Measurements from ENCODE around the gene SEPTIN1.
"Not testable (repeated sequence)": the region's sequence is repeated elsewhere in the genome, so short reads cannot be mapped to it uniquely, and the experiment has no call there.

Gene SEPTIN1

GRCh38 chr16:30399435-30400186, 17.2 kb upstream of the SEPTIN1 start:
- TF ChIP-seq, protein P1, sequence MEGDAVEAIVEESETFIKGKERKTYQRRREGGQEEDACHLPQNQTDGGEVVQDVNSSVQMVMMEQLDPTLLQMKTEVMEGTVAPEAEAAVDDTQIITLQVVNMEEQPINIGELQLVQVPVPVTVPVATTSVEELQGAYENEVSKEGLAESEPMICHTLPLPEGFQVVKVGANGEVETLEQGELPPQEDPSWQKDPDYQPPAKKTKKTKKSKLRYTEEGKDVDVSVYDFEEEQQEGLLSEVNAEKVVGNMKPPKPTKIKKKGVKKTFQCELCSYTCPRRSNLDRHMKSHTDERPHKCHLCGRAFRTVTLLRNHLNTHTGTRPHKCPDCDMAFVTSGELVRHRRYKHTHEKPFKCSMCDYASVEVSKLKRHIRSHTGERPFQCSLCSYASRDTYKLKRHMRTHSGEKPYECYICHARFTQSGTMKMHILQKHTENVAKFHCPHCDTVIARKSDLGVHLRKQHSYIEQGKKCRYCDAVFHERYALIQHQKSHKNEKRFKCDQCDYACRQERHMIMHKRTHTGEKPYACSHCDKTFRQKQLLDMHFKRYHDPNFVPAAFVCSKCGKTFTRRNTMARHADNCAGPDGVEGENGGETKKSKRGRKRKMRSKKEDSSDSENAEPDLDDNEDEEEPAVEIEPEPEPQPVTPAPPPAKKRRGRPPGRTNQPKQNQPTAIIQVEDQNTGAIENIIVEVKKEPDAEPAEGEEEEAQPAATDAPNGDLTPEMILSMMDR (conservative IDR thresholded peaks at IDR 0.05; ENCODE audit: low read length), result no peak
- no peak for DNase-seq (ENCODE audit: low read depth)

GRCh38 chr16:30398661-30399434, 16.5 kb upstream of the SEPTIN1 start:
- DNase-seq (ENCODE audit: low read depth), result no peak
- no peak overlapping the region for H3K4me3 ChIP-seq (ENCODE audit: low read length)
- TF ChIP-seq, protein P1 (conservative IDR thresholded peaks at IDR 0.05; ENCODE audit: low read length), result no peak

More at GRCh38 chr16:30399435-30400186, 17.2 kb upstream of the SEPTIN1 start:
- H3K4me3 ChIP-seq (ENCODE audit: low read length), result peak overlapping the region; percentile 75

DNA sequence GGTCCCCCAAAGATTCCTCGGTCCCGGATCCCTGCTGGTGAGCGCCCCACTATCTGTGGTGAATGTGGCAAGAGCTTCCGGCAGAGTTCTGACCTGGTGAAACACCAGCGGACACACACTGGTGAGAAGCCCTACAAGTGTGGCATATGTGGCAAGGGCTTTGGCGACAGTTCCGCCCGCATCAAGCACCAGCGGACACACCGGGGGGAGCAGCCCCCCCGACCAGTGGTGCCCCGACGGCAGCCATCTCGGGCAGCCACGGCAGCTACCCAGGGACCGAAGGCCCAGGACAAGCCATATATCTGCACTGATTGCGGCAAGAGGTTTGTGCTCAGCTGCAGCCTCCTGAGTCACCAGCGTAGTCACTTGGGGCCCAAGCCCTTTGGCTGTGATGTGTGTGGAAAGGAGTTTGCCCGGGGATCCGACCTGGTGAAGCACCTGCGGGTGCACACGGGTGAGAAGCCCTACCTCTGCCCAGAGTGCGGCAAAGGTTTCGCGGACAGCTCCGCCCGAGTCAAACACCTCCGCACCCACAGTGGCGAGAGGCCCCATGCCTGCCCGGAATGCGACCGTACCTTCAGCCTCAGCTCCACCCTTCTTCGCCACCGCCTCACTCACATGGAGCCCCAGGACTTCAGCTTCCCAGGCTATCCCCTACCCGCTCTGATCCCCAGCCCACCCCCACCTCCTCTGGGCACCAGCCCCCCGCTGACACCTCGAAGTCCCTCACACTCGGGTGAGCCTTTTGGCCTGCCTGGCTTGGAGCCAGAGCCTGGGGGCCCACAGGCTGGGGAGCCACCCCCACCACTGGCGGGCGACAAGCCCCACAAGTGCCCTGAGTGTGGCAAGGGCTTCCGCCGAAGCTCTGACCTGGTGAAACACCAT, 15.7 kb upstream of the SEPTIN1 start:
- TF ChIP-seq, protein P1 (conservative IDR thresholded peaks at IDR 0.05; ENCODE audit: low read length), result no peak
- no peak overlapping the region for H3K4me3 ChIP-seq (ENCODE audit: low read length)
- no peak for DNase-seq (ENCODE audit: low read depth)

- no peak overlapping the region for H3K4me3 ChIP-seq (ENCODE audit: low read length)
- no peak for DNase-seq (ENCODE audit: low read depth)
- TF ChIP-seq, protein P1 (conservative IDR thresholded peaks at IDR 0.05; ENCODE audit: low read length), result no peak
These were observed 14.7 kb upstream of the SEPTIN1 start for GRCh38 chr16:30397056-30397455.

DNA sequence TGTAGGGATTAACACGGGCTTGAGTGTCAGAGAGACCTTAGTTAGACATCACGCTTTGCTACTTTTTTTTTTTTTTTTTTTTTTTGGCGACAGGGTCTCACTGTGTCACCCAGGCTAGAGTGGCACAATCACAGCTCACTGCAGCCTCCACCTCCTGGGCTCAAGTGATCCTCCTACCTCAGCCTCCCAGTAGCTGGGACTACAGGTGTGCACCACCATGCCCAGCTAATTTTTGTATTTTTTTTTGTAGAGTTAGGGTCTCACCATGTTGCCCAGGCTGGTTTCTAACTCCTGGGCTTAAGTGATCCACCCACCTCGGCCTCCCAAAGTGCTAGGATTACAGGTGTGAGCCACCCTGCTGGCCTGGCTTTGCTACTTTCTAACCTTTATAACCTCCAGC, 14.3 kb upstream of the SEPTIN1 start:
- not testable (repeated sequence) for H3K4me3 ChIP-seq (ENCODE audit: low read length); DNase-seq (ENCODE audit: low read depth)

DNA sequence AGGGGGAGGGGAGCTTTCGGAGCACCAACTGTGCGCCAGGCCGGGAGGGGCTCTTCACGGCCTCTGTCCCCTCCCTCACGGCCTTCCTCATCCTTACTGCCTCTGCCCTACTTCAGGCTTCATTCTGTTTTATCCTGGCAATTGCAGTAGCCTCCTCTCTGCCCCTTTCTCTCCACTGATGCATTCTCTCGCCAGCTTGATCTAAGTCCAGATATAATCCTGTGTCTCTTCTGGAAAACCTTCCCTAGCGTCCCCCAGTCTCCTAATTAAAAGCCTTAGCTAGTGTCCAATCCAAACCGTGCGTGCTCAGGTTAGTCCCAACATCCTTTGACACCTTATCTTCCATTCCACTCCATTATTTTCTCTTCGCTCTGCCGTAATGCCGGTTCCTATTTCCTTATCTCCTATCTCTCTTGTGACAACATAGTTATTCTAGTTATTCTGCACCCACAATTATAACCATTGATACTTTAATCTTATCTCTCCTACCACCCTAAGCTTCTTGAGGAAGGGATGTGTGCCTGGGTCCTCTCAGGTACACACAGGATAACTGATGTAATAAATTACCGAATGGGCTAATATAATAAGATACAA, 13.7 kb upstream of the SEPTIN1 start:
- TF ChIP-seq, protein P1 (conservative IDR thresholded peaks at IDR 0.05; ENCODE audit: low read length), result no peak
- DNase-seq (ENCODE audit: low read depth), result no peak
- peak overlapping the region; percentile 82 for H3K4me3 ChIP-seq (ENCODE audit: low read length)
